Measurements from ENCODE around the gene RHOBTB3.

The RHOBTB3 gene

GRCh38 chr5:95842854-95843544 is 111.9 kb downstream of the RHOBTB3 start:
- FAIRE-seq: no peak

- no peak for FAIRE-seq
Measured at GRCh38 chr5:95843733-95844223, 112.6 kb downstream of the RHOBTB3 start.

GRCh38 chr5:95845391-95845790 is 114.3 kb downstream of the RHOBTB3 start:
- FAIRE-seq: no peak

Data from endometrium (tissue), 2 donors.